ENCODE results near the gene SCD. TPM values are rescaled to one million over a fixed set of nuclear protein-coding genes. Genes with fewer than 3 reads are reported as not detected.
"Not testable (repeated sequence)": the region's sequence is repeated elsewhere in the genome, so short reads cannot be mapped to it uniquely, and the experiment has no call there.

The SCD gene
- total RNA-seq, result 100 to 1,000 TPM; 161 to 169 TPM

GRCh38 chr10:100346765-100347567 lies at the start of gene SCD:
Gene SCD (plus strand): TSS chr10:100347233. CDS start chr10:100347505, 272 bp downstream.
- no peaks in the 10 kb centered on the region for H3K9me3 Mint-ChIP-seq
- peaks cover 45% of the 10 kb centered on the region for H3K4me1 Mint-ChIP-seq (ENCODE audit: low read depth)
- intact Hi-C loops (cut with micrococcal nuclease), result loop anchor here (1.0 kb wide), 5 partner anchors 16 to 164 kb away; partner anchors contain the start of gene BLOC1S2
- peaks cover 46% of the 10 kb centered on the region for H3K36me3 Mint-ChIP-seq (ENCODE audit: low read depth)
- DNase-seq, result peak; percentile 95
- CTCF ChIA-PET, result interaction anchor here (0.7 to 12.6 kb wide), 6 partner anchors 10 to 162 kb away, joined by 4 to 276 read pairs (median 6); no protein-coding TSS in a partner anchor
- H3K27me3 Mint-ChIP-seq (ENCODE audit: low read depth), result no peaks in the 10 kb centered on the region
- peak within 1 kb of the TSS; percentile 87 for H3K27ac Mint-ChIP-seq
- H3K4me3 Mint-ChIP-seq, result peak within 1 kb of the TSS; percentile 97

- peaks cover 22% of the 10 kb centered on the region for H3K27me3 Mint-ChIP-seq (ENCODE audit: low read depth)
- H3K4me1 Mint-ChIP-seq (ENCODE audit: low read depth), result no peaks in the 10 kb centered on the region
- CTCF ChIA-PET, result interaction anchor here (0.6 to 1.3 kb wide), 2 partner anchors 114 to 221 kb away, joined by 4 read pairs; no protein-coding TSS in a partner anchor
- no peak for DNase-seq
- no peaks in the 10 kb centered on the region for H3K9me3 Mint-ChIP-seq
- intact Hi-C loops (cut with micrococcal nuclease), result no loop called here
- H3K27ac Mint-ChIP-seq, result no peak overlapping the region
- no peak overlapping the region for H3K4me3 Mint-ChIP-seq
- H3K36me3 Mint-ChIP-seq (ENCODE audit: low read depth), result no peaks in the 10 kb centered on the region
These were observed 49.8 kb upstream of the SCD start for GRCh38 chr10:100297242-100297641.

GRCh38 chr10:100301123-100301522 lies 45.9 kb upstream of the SCD start:
- CTCF ChIA-PET, result not testable (repeated sequence)
- H3K27me3 Mint-ChIP-seq (ENCODE audit: low read depth), result peaks cover 30% of the 10 kb centered on the region

GRCh38 chr10:100303724-100304319 lies 43.2 kb upstream of the SCD start:
- DNase-seq, result no peak
- Mint-ChIP-seq H3K9me3 (no peaks in the 10 kb centered on the region), H3K4me3 (no peak overlapping the region), H3K27ac (no peak overlapping the region), H3K4me1 (ENCODE audit: low read depth) (no peaks in the 10 kb centered on the region), H3K27me3 (ENCODE audit: low read depth) (peaks cover 25% of the 10 kb centered on the region), H3K36me3 (ENCODE audit: low read depth) (no peaks in the 10 kb centered on the region)
- intact Hi-C loops (cut with micrococcal nuclease), result loop anchor here (1.0 kb wide), 2 partner anchors 34 to 129 kb away; no protein-coding TSS in a partner anchor
- CTCF ChIA-PET, result interaction anchor here (0.6 to 1.1 kb wide), 3 partner anchors 9 to 458 kb away, joined by 3 to 4 read pairs (median 3); no protein-coding TSS in a partner anchor

More at GRCh38 chr10:100301123-100301522, 45.9 kb upstream of the SCD start:
- DNase-seq; intact Hi-C loops (cut with micrococcal nuclease); H3K4me1 Mint-ChIP-seq (ENCODE audit: low read depth); H3K36me3 Mint-ChIP-seq (ENCODE audit: low read depth); H3K27ac Mint-ChIP-seq; H3K4me3 Mint-ChIP-seq; H3K9me3 Mint-ChIP-seq: not testable (repeated sequence)

GRCh38 chr10:100304414-100304813 lies 42.6 kb upstream of the SCD start:
- CTCF ChIA-PET, result interaction anchor here (0.6 to 1.1 kb wide), 2 partner anchors 8 to 98 kb away, joined by 4 to 5 read pairs; no protein-coding TSS in a partner anchor
- H3K4me3 Mint-ChIP-seq, result no peak overlapping the region
- H3K27ac Mint-ChIP-seq, result no peak overlapping the region
- peaks cover 23% of the 10 kb centered on the region for H3K27me3 Mint-ChIP-seq (ENCODE audit: low read depth)
- H3K36me3 Mint-ChIP-seq (ENCODE audit: low read depth), result no peaks in the 10 kb centered on the region
- no peaks in the 10 kb centered on the region for H3K9me3 Mint-ChIP-seq
- no peaks in the 10 kb centered on the region for H3K4me1 Mint-ChIP-seq (ENCODE audit: low read depth)
- intact Hi-C loops (cut with micrococcal nuclease), result no loop called here
- DNase-seq, result no peak

- CTCF ChIA-PET, result no interaction called here
- Mint-ChIP-seq H3K27ac (no peak overlapping the region), H3K27me3 (ENCODE audit: low read depth) (peaks cover 25% of the 10 kb centered on the region), H3K9me3 (no peaks in the 10 kb centered on the region), H3K36me3 (ENCODE audit: low read depth) (no peaks in the 10 kb centered on the region), H3K4me3 (no peak overlapping the region), H3K4me1 (ENCODE audit: low read depth) (no peaks in the 10 kb centered on the region)
- intact Hi-C loops (cut with micrococcal nuclease), result no loop called here
- no peak for DNase-seq
These were observed 40.2 kb upstream of the SCD start for GRCh38 chr10:100306861-100307260.

GRCh38 chr10:100307684-100308083 lies 39.3 kb upstream of the SCD start:
- Mint-ChIP-seq H3K36me3 (ENCODE audit: low read depth) (no peaks in the 10 kb centered on the region), H3K9me3 (no peaks in the 10 kb centered on the region), H3K27me3 (ENCODE audit: low read depth) (peaks cover 30% of the 10 kb centered on the region), H3K4me1 (ENCODE audit: low read depth) (no peaks in the 10 kb centered on the region), H3K4me3 (no peak overlapping the region), H3K27ac (no peak overlapping the region)
- DNase-seq, result no peak
- intact Hi-C loops (cut with micrococcal nuclease), result no loop called here
- CTCF ChIA-PET, result no interaction called here

- H3K27ac Mint-ChIP-seq, result no peak overlapping the region
- H3K27me3 Mint-ChIP-seq (ENCODE audit: low read depth), result peaks cover 21% of the 10 kb centered on the region
- no peak overlapping the region for H3K4me3 Mint-ChIP-seq
- no peak for DNase-seq
- no peaks in the 10 kb centered on the region for H3K4me1 Mint-ChIP-seq (ENCODE audit: low read depth)
- CTCF ChIA-PET, result interaction anchor here (0.6 to 1.2 kb wide), 3 partner anchors 14 to 161 kb away, joined by 3 to 6 read pairs (median 3); no protein-coding TSS in a partner anchor
- intact Hi-C loops (cut with micrococcal nuclease), result no loop called here
- no peaks in the 10 kb centered on the region for H3K36me3 Mint-ChIP-seq (ENCODE audit: low read depth)
- no peaks in the 10 kb centered on the region for H3K9me3 Mint-ChIP-seq
These were observed 35.7 kb upstream of the SCD start for GRCh38 chr10:100311298-100311697.

GRCh38 chr10:100315615-100316014 lies 31.4 kb upstream of the SCD start:
- no peak overlapping the region for H3K27ac Mint-ChIP-seq
- DNase-seq, result no peak
- CTCF ChIA-PET, result no interaction called here
- no peak overlapping the region for H3K4me3 Mint-ChIP-seq
- intact Hi-C loops (cut with micrococcal nuclease), result no loop called here
- no peaks in the 10 kb centered on the region for H3K9me3 Mint-ChIP-seq
- no peaks in the 10 kb centered on the region for H3K4me1 Mint-ChIP-seq (ENCODE audit: low read depth)
- no peaks in the 10 kb centered on the region for H3K36me3 Mint-ChIP-seq (ENCODE audit: low read depth)
- peaks cover 28% of the 10 kb centered on the region for H3K27me3 Mint-ChIP-seq (ENCODE audit: low read depth)

- H3K36me3 Mint-ChIP-seq (ENCODE audit: low read depth), result no peaks in the 10 kb centered on the region
- no peaks in the 10 kb centered on the region for H3K9me3 Mint-ChIP-seq
- CTCF ChIA-PET, result interaction anchor here (0.6 kb wide), 1 partner anchor 60 kb away, joined by 3 read pairs; no protein-coding TSS in a partner anchor
- peaks cover 13% of the 10 kb centered on the region for H3K27me3 Mint-ChIP-seq (ENCODE audit: low read depth)
- no peak overlapping the region for H3K27ac Mint-ChIP-seq
- H3K4me3 Mint-ChIP-seq, result no peak overlapping the region
- no peak for DNase-seq
- H3K4me1 Mint-ChIP-seq (ENCODE audit: low read depth), result no peaks in the 10 kb centered on the region
- intact Hi-C loops (cut with micrococcal nuclease), result no loop called here
These were observed 28.8 kb upstream of the SCD start for GRCh38 chr10:100318207-100318606.

GRCh38 chr10:100319707-100320402 lies 27.2 kb upstream of the SCD start:
- Mint-ChIP-seq H3K4me3 (no peak overlapping the region), H3K4me1 (ENCODE audit: low read depth) (no peaks in the 10 kb centered on the region), H3K27me3 (ENCODE audit: low read depth) (peaks cover 9% of the 10 kb centered on the region), H3K9me3 (no peaks in the 10 kb centered on the region), H3K27ac (no peak overlapping the region), H3K36me3 (ENCODE audit: low read depth) (no peaks in the 10 kb centered on the region)
- intact Hi-C loops (cut with micrococcal nuclease), result no loop called here
- DNase-seq, result no peak
- CTCF ChIA-PET, result interaction anchor here (0.6 kb wide), 1 partner anchor 10 kb away, joined by 4 read pairs; no protein-coding TSS in a partner anchor

GRCh38 chr10:100325158-100325557 lies 21.9 kb upstream of the SCD start:
- peaks cover 4% of the 10 kb centered on the region for H3K27me3 Mint-ChIP-seq (ENCODE audit: low read depth)
- intact Hi-C loops (cut with micrococcal nuclease), result no loop called here
- H3K9me3 Mint-ChIP-seq, result no peaks in the 10 kb centered on the region
- H3K4me3 Mint-ChIP-seq, result no peak overlapping the region
- H3K36me3 Mint-ChIP-seq (ENCODE audit: low read depth), result no peaks in the 10 kb centered on the region
- DNase-seq, result no peak
- H3K4me1 Mint-ChIP-seq (ENCODE audit: low read depth), result peaks cover 16% of the 10 kb centered on the region
- CTCF ChIA-PET, result interaction anchor here (0.6 to 1.5 kb wide), 5 partner anchors 14 to 193 kb away, joined by 3 to 4 read pairs (median 3); no protein-coding TSS in a partner anchor
- no peak overlapping the region for H3K27ac Mint-ChIP-seq
